ENCODE data around the gene SDS.

Gene SDS

DNA sequence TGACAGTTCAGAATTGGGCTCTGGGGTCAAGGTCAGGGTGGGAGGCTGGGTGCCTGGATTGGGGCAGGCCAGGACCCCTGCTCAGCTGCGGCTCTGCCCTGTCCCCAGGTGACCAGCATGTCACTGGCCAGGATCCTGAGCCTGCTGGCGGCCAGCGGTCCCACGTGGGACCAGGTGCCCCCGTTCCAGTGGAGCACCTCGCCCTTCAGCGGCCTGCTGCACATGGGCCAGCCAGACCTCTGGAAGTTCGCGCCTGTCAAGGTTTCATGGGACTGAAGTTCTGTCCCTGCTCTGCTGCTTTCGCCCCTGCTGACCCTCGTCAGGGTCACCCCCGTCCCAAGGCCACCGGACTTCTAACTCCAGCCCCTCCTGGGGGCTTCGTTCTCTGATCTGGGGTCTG lies 15.3 kb downstream of the SDS start:
- no peak overlapping the region for H3K4me2 ChIP-seq (ENCODE audit: insufficient read depth, low read length, poor library complexity, severe bottlenecking)
- no peak overlapping the region for H3K18ac ChIP-seq (ENCODE audit: low read length)
- H2BK5ac ChIP-seq (ENCODE audit: low read length) = no peak overlapping the region
- DNase-seq (ENCODE audit: low spot score) = no peak
- no peaks in the 10 kb centered on the region for H3K4me1 ChIP-seq (ENCODE audit: control insufficient read depth in 2 of 2, insufficient read depth in 1 of 2, low read depth in 1 of 2, low read length in 2 of 2)
- no peak overlapping the region for H3K14ac ChIP-seq (ENCODE audit: low read length)
- peaks cover 10 to 43% of the 10 kb centered on the region in 2 donors for H3K36me3 ChIP-seq (replicated peaks in 1 of 2; ENCODE audit: control insufficient read depth in 2 of 2, insufficient read depth in 2 of 2, low read length in 2 of 2)
- H2BK15ac ChIP-seq (ENCODE audit: low read length) = no peak overlapping the region
- H4K91ac ChIP-seq (ENCODE audit: low read depth, low read length, poor library complexity) = no peak overlapping the region
- H3K27ac ChIP-seq (replicated peaks; ENCODE audit: low read length) = no peak overlapping the region
- no peak overlapping the region for H4K8ac ChIP-seq (ENCODE audit: low read depth, low read length)
- WGBS, 2 donors (ENCODE audit: extremely low coverage in 2 of 2, insufficient read length in 2 of 2, insufficient replicate concordance in 1 of 2) = no CpG with 5 or more reads among the region's 14 CpGs
- H3K9ac ChIP-seq (ENCODE audit: low read depth, low read length, poor library complexity) = no peak overlapping the region
- no peak overlapping the region for H2BK120ac ChIP-seq (ENCODE audit: low read depth, low read length)
- no peak overlapping the region for H3K4ac ChIP-seq (ENCODE audit: low read length)
- no peak overlapping the region for H2BK12ac ChIP-seq (ENCODE audit: low read length)
- no peaks in the 10 kb centered on the region for H3K27me3 ChIP-seq (ENCODE audit: control insufficient read depth in 3 of 3, insufficient read depth in 3 of 3, low read depth in 1 of 3, low read length in 3 of 3)
- no peak overlapping the region for H3K23ac ChIP-seq (ENCODE audit: low read depth, low read length, poor library complexity)
- no peak overlapping the region for H3K4me3 ChIP-seq (ENCODE audit: low read length in 2 of 2)
- no peaks in the 10 kb centered on the region for H3K9me3 ChIP-seq (replicated peaks in 1 of 2; ENCODE audit: control insufficient read depth in 2 of 2, insufficient read depth in 1 of 2, low read depth in 1 of 2, low read length in 2 of 2)
- no peak overlapping the region for H2AFZ ChIP-seq (ENCODE audit: low read length)
- no peak overlapping the region for H2AK5ac ChIP-seq (ENCODE audit: low read depth, low read length)
- no peaks in the 10 kb centered on the region for H3K79me1 ChIP-seq (ENCODE audit: low read depth, low read length)

DNA sequence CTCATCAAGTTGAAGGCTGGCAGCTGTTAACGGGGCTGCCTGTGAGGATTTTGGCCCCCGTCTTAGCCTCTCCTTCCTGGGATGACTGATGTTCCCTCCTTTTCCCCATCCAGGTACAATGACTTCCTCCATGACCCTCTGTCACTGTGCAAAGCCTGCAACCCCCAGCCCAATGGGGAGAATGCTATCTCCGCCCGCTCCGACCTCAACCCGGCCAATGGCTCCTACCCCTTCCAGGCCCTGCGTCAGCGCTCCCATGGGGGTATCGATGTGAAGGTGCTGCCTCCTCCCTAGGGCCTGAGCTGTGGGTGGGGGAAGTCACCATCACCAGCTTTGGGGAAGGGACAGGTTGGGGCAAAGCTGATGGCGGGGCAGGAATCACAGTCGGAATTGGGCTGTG lies 16.1 kb downstream of the SDS start:
- no CpG with 5 or more reads among the region's 11 CpGs for WGBS, 2 donors (ENCODE audit: extremely low coverage in 2 of 2, insufficient read length in 2 of 2, insufficient replicate concordance in 1 of 2)
- Histone ChIP-seq H2BK120ac (ENCODE audit: low read depth, low read length) (no peak overlapping the region), H2BK12ac (ENCODE audit: low read length) (no peak overlapping the region), H3K14ac (ENCODE audit: low read length) (no peak overlapping the region), H3K4ac (ENCODE audit: low read length) (no peak overlapping the region), H2AFZ (ENCODE audit: low read length) (no peak overlapping the region), H3K23ac (ENCODE audit: low read depth, low read length, poor library complexity) (no peak overlapping the region), H3K36me3 (replicated peaks in 1 of 2; ENCODE audit: control insufficient read depth in 2 of 2, insufficient read depth in 2 of 2, low read length in 2 of 2) (peaks cover 12 to 48% of the 10 kb centered on the region in 2 donors), H3K4me2 (ENCODE audit: insufficient read depth, low read length, poor library complexity, severe bottlenecking) (no peak overlapping the region), H3K4me1 (ENCODE audit: control insufficient read depth in 2 of 2, insufficient read depth in 1 of 2, low read depth in 1 of 2, low read length in 2 of 2) (no peaks in the 10 kb centered on the region), H3K9me3 (replicated peaks in 1 of 2; ENCODE audit: control insufficient read depth in 2 of 2, insufficient read depth in 1 of 2, low read depth in 1 of 2, low read length in 2 of 2) (no peaks in the 10 kb centered on the region), H3K27me3 (ENCODE audit: control insufficient read depth in 3 of 3, insufficient read depth in 3 of 3, low read depth in 1 of 3, low read length in 3 of 3) (no peaks in the 10 kb centered on the region), H3K27ac (replicated peaks; ENCODE audit: low read length) (no peak overlapping the region), H2BK15ac (ENCODE audit: low read length) (no peak overlapping the region), H4K91ac (ENCODE audit: low read depth, low read length, poor library complexity) (no peak overlapping the region), H3K18ac (ENCODE audit: low read length) (peak overlapping the region; percentile 1), H3K9ac (ENCODE audit: low read depth, low read length, poor library complexity) (no peak overlapping the region), H4K8ac (ENCODE audit: low read depth, low read length) (no peak overlapping the region), H2AK5ac (ENCODE audit: low read depth, low read length) (no peak overlapping the region), H3K4me3 (ENCODE audit: low read length in 2 of 2) (no peak overlapping the region), H3K79me1 (ENCODE audit: low read depth, low read length) (no peaks in the 10 kb centered on the region), H2BK5ac (ENCODE audit: low read length) (no peak overlapping the region)
- no peak for DNase-seq (ENCODE audit: low spot score)

DNA sequence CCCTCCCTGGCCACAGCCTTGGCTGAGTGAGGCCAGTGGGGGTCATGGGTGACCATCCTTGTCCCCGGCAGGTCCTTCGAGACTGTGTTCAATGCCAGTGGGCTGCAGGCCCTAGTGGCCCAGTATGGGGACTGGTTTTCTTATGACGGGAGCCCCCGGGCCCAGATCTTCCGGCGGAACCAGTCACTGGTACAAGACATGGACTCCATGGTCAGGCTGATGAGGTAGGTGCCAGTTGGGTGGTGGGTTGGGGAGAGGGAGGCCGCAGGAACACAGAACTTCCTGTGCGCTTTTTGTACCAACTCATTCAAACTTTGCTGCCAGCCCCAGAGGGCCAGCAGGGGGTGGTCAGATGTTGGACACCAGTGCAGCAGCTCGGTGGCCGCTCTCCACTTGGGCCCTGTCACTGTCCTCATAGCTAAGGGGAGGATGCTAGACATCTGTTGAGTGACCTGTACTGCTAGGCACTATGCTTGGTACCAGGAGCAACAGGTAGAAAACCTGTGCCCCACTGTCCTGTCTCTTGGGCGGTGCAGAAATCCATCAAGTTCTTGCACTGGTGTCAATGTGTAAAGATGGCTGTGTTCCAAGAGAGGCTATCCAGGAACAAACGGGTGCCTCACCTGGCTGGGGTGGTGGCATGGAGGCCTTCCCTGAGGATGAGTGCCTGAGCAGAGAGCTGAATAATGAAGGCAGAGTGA lies 16.7 kb downstream of the SDS start:
- H2BK5ac ChIP-seq (ENCODE audit: low read length) = no peak overlapping the region
- no peak overlapping the region for H2AK5ac ChIP-seq (ENCODE audit: low read depth, low read length)
- H3K4me1 ChIP-seq (ENCODE audit: control insufficient read depth in 2 of 2, insufficient read depth in 1 of 2, low read depth in 1 of 2, low read length in 2 of 2) = no peaks in the 10 kb centered on the region
- H3K18ac ChIP-seq (ENCODE audit: low read length) = no peak overlapping the region
- H3K9me3 ChIP-seq (replicated peaks in 1 of 2; ENCODE audit: control insufficient read depth in 2 of 2, insufficient read depth in 1 of 2, low read depth in 1 of 2, low read length in 2 of 2) = no peaks in the 10 kb centered on the region
- no peak for DNase-seq (ENCODE audit: low spot score)
- no peak overlapping the region for H2AFZ ChIP-seq (ENCODE audit: low read length)
- H2BK15ac ChIP-seq (ENCODE audit: low read length) = no peak overlapping the region
- H3K27me3 ChIP-seq (ENCODE audit: control insufficient read depth in 3 of 3, insufficient read depth in 3 of 3, low read depth in 1 of 3, low read length in 3 of 3) = no peaks in the 10 kb centered on the region
- no peak overlapping the region for H3K4me3 ChIP-seq (ENCODE audit: low read length in 2 of 2)
- H4K8ac ChIP-seq (ENCODE audit: low read depth, low read length) = no peak overlapping the region
- no CpG with 5 or more reads among the region's 12 CpGs for WGBS, 2 donors (ENCODE audit: extremely low coverage in 2 of 2, insufficient read length in 2 of 2, insufficient replicate concordance in 1 of 2)
- no peak overlapping the region for H3K27ac ChIP-seq (replicated peaks; ENCODE audit: low read length)
- H3K14ac ChIP-seq (ENCODE audit: low read length) = no peak overlapping the region
- no peak overlapping the region for H3K4ac ChIP-seq (ENCODE audit: low read length)
- H3K23ac ChIP-seq (ENCODE audit: low read depth, low read length, poor library complexity) = no peak overlapping the region
- no peak overlapping the region for H3K9ac ChIP-seq (ENCODE audit: low read depth, low read length, poor library complexity)
- no peak overlapping the region for H3K4me2 ChIP-seq (ENCODE audit: insufficient read depth, low read length, poor library complexity, severe bottlenecking)
- no peak overlapping the region for H2BK120ac ChIP-seq (ENCODE audit: low read depth, low read length)
- no peaks in the 10 kb centered on the region for H3K79me1 ChIP-seq (ENCODE audit: low read depth, low read length)
- no peak overlapping the region for H2BK12ac ChIP-seq (ENCODE audit: low read length)
- no peak overlapping the region for H4K91ac ChIP-seq (ENCODE audit: low read depth, low read length, poor library complexity)
- peaks cover 12 to 48% of the 10 kb centered on the region in 2 donors for H3K36me3 ChIP-seq (replicated peaks in 1 of 2; ENCODE audit: control insufficient read depth in 2 of 2, insufficient read depth in 2 of 2, low read length in 2 of 2)

DNA sequence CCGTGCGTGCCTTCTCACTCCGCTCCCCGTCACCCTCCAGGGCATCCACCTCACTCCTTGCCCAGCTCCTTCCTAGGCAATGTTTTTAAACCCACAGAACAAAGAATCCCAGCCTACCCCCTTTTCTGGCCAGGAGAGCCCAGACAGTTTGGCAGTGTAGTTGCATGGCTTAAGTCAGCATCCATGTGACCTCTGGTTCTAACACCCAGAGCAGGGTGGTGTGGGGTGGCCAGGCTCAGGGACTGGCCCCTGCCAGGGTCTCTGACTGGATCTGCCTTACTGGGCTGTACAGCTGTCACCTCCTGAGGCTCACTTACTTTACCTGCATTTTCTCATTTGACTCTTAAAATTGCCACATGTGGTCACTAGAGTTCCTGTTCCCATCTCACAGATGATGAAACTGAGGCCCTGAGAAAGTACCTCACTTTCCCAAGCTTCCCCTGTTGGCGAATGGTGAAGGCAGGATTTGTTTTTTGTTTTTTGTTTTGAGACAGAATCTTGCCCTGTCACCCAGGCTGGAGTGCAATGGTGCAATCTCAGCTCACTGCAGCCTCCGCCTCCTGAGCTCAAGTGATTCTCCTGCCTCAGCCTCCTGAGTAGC lies 18.3 kb downstream of the SDS start:
- Histone ChIP-seq H3K9ac (ENCODE audit: low read depth, low read length, poor library complexity) (no peak overlapping the region), H2AFZ (ENCODE audit: low read length) (no peak overlapping the region), H3K4me1 (ENCODE audit: control insufficient read depth in 2 of 2, insufficient read depth in 1 of 2, low read depth in 1 of 2, low read length in 2 of 2) (peaks cover 6 to 12% of the 10 kb centered on the region in 2 donors), H3K4ac (ENCODE audit: low read length) (no peak overlapping the region), H3K27me3 (ENCODE audit: control insufficient read depth in 3 of 3, insufficient read depth in 3 of 3, low read depth in 1 of 3, low read length in 3 of 3) (no peaks in the 10 kb centered on the region), H3K23ac (ENCODE audit: low read depth, low read length, poor library complexity) (no peak overlapping the region), H3K4me2 (ENCODE audit: insufficient read depth, low read length, poor library complexity, severe bottlenecking) (no peak overlapping the region), H2BK120ac (ENCODE audit: low read depth, low read length) (no peak overlapping the region), H3K14ac (ENCODE audit: low read length) (no peak overlapping the region), H4K91ac (ENCODE audit: low read depth, low read length, poor library complexity) (no peak overlapping the region), H3K4me3 (ENCODE audit: low read length in 2 of 2) (no peak overlapping the region), H3K27ac (replicated peaks; ENCODE audit: low read length) (no peak overlapping the region), H3K79me1 (ENCODE audit: low read depth, low read length) (no peaks in the 10 kb centered on the region), H2BK5ac (ENCODE audit: low read length) (no peak overlapping the region), H2BK12ac (ENCODE audit: low read length) (no peak overlapping the region), H3K18ac (ENCODE audit: low read length) (no peak overlapping the region), H3K9me3 (replicated peaks in 1 of 2; ENCODE audit: control insufficient read depth in 2 of 2, insufficient read depth in 1 of 2, low read depth in 1 of 2, low read length in 2 of 2) (no peaks in the 10 kb centered on the region), H3K36me3 (replicated peaks in 1 of 2; ENCODE audit: control insufficient read depth in 2 of 2, insufficient read depth in 2 of 2, low read length in 2 of 2) (peaks cover 12 to 45% of the 10 kb centered on the region in 2 donors), H2BK15ac (ENCODE audit: low read length) (no peak overlapping the region), H4K8ac (ENCODE audit: low read depth, low read length) (no peak overlapping the region), H2AK5ac (ENCODE audit: low read depth, low read length) (no peak overlapping the region)
- WGBS, 2 donors (ENCODE audit: extremely low coverage in 2 of 2, insufficient read length in 2 of 2, insufficient replicate concordance in 1 of 2) = no CpG with 5 or more reads among the region's 6 CpGs
- DNase-seq (ENCODE audit: low spot score) = no peak
